ENCODE measurements around the gene MED27.
"Not testable (repeated sequence)": the region's sequence is repeated elsewhere in the genome, so short reads cannot be mapped to it uniquely, and the experiment has no call there.

MED27 gene

DNA sequence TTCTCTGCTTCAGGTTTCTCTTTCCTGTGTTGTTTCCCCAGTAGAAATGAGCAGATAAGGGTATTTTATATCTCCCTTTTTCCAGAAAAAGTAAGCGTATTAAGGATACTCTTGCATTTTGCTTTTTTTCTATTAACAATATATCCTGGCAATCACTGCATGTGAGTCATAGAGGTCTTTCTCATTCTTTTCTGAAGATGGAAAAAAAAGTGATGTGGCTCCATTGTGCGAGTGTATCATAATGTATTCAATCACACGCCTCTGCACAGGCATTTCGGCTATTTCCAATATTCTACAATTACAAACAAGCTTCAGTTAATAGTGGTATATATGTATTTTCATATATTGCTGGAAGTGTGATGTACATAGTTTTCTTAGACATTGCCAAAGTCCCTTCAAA is 155.9 kb downstream of the MED27 start:
- TF ChIP-seq MYC (IDR thresholded peaks at IDR 0.05; ENCODE audit: low read depth, low read length) (no peak), POLR2A (IDR thresholded peaks at IDR 0.05; ENCODE audit: extremely low read depth, insufficient read length) (no peak)
- TF ChIP-seq, protein P1, sequence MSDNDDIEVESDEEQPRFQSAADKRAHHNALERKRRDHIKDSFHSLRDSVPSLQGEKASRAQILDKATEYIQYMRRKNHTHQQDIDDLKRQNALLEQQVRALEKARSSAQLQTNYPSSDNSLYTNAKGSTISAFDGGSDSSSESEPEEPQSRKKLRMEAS (IDR thresholded peaks at IDR 0.05; ENCODE audit: low read depth, low read length), result no peak
- TF ChIP-seq, protein P2, sequence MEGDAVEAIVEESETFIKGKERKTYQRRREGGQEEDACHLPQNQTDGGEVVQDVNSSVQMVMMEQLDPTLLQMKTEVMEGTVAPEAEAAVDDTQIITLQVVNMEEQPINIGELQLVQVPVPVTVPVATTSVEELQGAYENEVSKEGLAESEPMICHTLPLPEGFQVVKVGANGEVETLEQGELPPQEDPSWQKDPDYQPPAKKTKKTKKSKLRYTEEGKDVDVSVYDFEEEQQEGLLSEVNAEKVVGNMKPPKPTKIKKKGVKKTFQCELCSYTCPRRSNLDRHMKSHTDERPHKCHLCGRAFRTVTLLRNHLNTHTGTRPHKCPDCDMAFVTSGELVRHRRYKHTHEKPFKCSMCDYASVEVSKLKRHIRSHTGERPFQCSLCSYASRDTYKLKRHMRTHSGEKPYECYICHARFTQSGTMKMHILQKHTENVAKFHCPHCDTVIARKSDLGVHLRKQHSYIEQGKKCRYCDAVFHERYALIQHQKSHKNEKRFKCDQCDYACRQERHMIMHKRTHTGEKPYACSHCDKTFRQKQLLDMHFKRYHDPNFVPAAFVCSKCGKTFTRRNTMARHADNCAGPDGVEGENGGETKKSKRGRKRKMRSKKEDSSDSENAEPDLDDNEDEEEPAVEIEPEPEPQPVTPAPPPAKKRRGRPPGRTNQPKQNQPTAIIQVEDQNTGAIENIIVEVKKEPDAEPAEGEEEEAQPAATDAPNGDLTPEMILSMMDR (IDR thresholded peaks at IDR 0.05; ENCODE audit: low read depth, low read length), result no peak
- DNase-seq (ENCODE audit: low read depth), result no peak
- no peak overlapping the region for H3K4me3 ChIP-seq (ENCODE audit: low read depth, low read length)

DNA sequence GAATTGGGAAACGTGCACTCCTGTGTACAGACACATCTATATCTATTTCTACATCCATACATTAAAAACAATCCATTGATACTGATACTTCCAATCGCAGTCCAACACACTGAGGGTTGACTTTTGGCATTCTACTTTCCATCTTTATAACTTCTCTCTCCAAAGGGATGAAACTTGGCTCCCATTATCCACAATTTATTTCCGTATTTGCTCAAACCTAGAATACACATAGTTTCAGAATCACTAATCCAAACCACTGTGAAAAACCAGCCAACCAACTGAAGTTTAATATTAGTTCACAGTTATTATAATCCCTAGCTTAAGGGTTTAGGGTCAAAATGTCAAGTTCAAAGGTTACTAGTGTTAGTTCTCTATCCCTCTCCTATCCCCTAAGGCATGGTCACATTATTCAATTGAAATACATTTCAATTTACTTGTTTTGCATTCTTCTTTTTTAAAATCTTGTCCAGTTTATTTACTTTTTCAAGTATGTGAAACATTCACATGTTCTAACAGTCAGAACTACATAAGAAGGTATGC is 156.5 kb downstream of the MED27 start:
- H3K4me3 ChIP-seq (ENCODE audit: low read depth, low read length), result no peak overlapping the region
- TF ChIP-seq POLR2A (IDR thresholded peaks at IDR 0.05; ENCODE audit: extremely low read depth, insufficient read length) (no peak), MYC (IDR thresholded peaks at IDR 0.05; ENCODE audit: low read depth, low read length) (no peak)
- TF ChIP-seq, protein P2 (IDR thresholded peaks at IDR 0.05; ENCODE audit: low read depth, low read length), result no peak
- TF ChIP-seq, protein P1 (IDR thresholded peaks at IDR 0.05; ENCODE audit: low read depth, low read length), result no peak
- no peak for DNase-seq (ENCODE audit: low read depth)

DNA sequence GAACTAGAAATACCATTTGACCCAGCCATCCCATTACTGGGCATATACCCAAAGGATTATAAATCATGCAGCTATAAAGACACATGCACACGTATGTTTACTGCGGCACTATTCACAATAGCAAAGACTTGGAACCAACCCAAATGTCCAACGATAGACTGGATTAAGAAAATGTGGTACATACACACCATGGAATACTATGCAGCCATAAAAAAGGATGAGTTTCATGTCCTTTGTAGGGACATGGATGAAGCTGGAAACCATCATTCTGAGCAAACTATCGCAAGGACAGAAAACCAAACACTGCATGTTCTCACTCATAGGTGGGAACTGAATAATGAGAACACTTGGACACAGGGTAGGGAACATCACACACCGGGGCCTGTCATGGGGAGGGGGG is 158.0 kb downstream of the MED27 start:
- DNase-seq (ENCODE audit: low read depth), result not testable (repeated sequence)

DNA sequence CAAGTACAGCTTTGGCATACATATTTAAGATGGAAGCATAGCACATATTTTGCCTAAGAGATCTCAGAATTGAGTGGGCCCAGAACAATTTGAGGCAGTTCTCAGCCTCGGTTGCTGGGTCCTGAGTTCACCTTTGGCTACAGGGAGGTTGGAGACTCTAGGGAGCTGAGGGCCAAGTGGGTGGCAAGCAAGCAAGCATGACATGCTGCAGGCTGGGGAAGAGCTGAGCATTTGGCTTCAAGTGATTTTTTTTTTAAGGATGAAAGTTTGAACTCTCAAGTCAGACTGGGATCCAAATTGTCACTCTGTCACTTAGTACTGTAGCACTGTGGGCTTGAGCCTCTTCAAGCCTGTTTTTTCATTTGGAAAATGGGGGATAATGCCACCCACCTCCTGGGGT is 160.5 kb downstream of the MED27 start:
- no peak overlapping the region for H3K4me3 ChIP-seq (ENCODE audit: low read depth, low read length)
- TF ChIP-seq POLR2A (IDR thresholded peaks at IDR 0.05; ENCODE audit: extremely low read depth, insufficient read length) (no peak), MYC (IDR thresholded peaks at IDR 0.05; ENCODE audit: low read depth, low read length) (no peak)
- TF ChIP-seq, protein P2 (IDR thresholded peaks at IDR 0.05; ENCODE audit: low read depth, low read length), result no peak
- TF ChIP-seq, protein P1 (IDR thresholded peaks at IDR 0.05; ENCODE audit: low read depth, low read length), result no peak

More for the DNA sequence above, 158.0 kb downstream of the MED27 start:
- H3K4me3 ChIP-seq (ENCODE audit: low read depth, low read length), result not testable (repeated sequence)

DNA sequence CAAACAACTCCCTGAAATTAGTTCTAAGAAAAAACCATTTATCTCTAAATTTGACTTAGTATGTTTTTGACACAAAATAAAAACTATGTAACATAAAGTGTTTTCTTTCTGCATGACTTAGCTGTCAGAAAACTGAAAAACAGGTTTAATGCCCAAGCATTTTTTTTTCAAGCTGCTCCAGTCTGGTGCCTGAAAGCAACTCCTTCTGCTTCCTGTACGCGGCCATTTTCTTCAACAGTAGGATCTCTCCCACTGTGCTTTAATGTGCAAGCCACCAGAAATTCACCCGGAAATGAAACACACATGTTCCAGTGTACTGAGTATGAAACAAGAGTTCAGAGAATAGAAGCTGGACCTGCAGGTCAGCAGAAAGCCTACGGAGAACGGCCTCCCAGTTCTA is 161.2 kb downstream of the MED27 start:
- DNase-seq (ENCODE audit: low read depth), result no peak
- TF ChIP-seq POLR2A (IDR thresholded peaks at IDR 0.05; ENCODE audit: extremely low read depth, insufficient read length) (no peak), MYC (IDR thresholded peaks at IDR 0.05; ENCODE audit: low read depth, low read length) (no peak)
- TF ChIP-seq, protein P1 (IDR thresholded peaks at IDR 0.05; ENCODE audit: low read depth, low read length), result no peak
- TF ChIP-seq, protein P2 (IDR thresholded peaks at IDR 0.05; ENCODE audit: low read depth, low read length), result no peak
- no peak overlapping the region for H3K4me3 ChIP-seq (ENCODE audit: low read depth, low read length)

More for the DNA sequence above, 160.5 kb downstream of the MED27 start:
- no peak for DNase-seq (ENCODE audit: low read depth)

DNA sequence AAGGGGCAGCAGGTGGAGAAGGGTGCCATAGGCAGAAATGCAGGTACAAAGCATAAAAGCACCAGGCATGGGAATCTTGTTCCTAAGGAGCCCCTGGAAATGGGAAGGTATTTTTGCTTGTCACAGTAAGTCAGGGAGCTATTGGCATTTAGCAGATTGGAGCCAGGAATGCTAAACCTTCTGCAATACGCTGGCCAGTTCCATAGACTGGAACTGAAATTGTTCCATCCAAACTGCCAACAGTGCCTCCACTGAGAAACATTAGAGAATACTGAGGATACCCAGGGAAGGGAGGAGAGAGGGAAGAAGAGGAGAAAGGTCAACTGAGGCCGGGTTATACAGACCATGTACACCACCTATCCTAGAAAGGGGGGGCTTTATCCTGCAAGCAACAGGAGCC is 162.7 kb downstream of the MED27 start:
- DNase-seq (ENCODE audit: low read depth), result no peak
- TF ChIP-seq MYC (IDR thresholded peaks at IDR 0.05; ENCODE audit: low read depth, low read length) (no peak), POLR2A (IDR thresholded peaks at IDR 0.05; ENCODE audit: extremely low read depth, insufficient read length) (no peak)
- TF ChIP-seq, protein P1 (IDR thresholded peaks at IDR 0.05; ENCODE audit: low read depth, low read length), result no peak
- TF ChIP-seq, protein P2 (IDR thresholded peaks at IDR 0.05; ENCODE audit: low read depth, low read length), result no peak
- H3K4me3 ChIP-seq (ENCODE audit: low read depth, low read length), result no peak overlapping the region
